NB4 (cell line): ENCODE measurements around the gene ASB16.
"Not testable (repeated sequence)": the region's sequence is repeated elsewhere in the genome, so short reads cannot be mapped to it uniquely, and the experiment has no call there.

Source experiments
- DNase-seq: peaks from one replicate; pipeline ENCODE4 v3.0.0; 2010; ENCODE audit warnings: low read depth
- H3K4me3 ChIP-seq: one replicate; pipeline ENCODE4 v1.5.1; 2011; ENCODE audit warnings: mild to moderate bottlenecking, low read depth, low read length, moderate library complexity
- CTCF ChIP-seq: IDR thresholded peaks from one replicate; pipeline ENCODE4 v1.5.1; 2012; ENCODE audit warnings: low read depth, low read length
- MAX ChIP-seq: IDR thresholded peaks from 2 replicates; pipeline ENCODE4 v1.6.1; 2011; ENCODE audit warnings: low read depth, low read length
- MYC ChIP-seq: IDR thresholded peaks from 2 replicates; pipeline ENCODE4 v1.6.1; 2011; ENCODE audit warnings: low read depth, low read length
- POLR2A ChIP-seq: IDR thresholded peaks from 2 replicates; pipeline ENCODE4 v1.6.1; 2011; ENCODE audit warnings: mild to moderate bottlenecking; ENCODE audit not compliant: insufficient read length; ENCODE audit errors: extremely low read depth

The ASB16 gene

GRCh38 chr17:44124118-44124438 is 46.4 kb upstream of the ASB16 start:
- H3K4me3 ChIP-seq, result peak overlapping the region; percentile 74
- no peak for DNase-seq
- TF ChIP-seq MAX (no peak), MYC (no peak), CTCF (no peak), POLR2A (no peak)

- TF ChIP-seq POLR2A (no peak), CTCF (no peak), MYC (no peak), MAX (no peak)
- no peak for DNase-seq
- H3K4me3 ChIP-seq, result no peak overlapping the region
Measured at GRCh38 chr17:44128383-44128782, 42.1 kb upstream of the ASB16 start.

- no peak for DNase-seq
- TF ChIP-seq MAX, result no peak
- no peak for TF ChIP-seq CTCF
- no peak for TF ChIP-seq POLR2A
- no peak for TF ChIP-seq MYC
- H3K4me3 ChIP-seq, result no peak overlapping the region
Measured at GRCh38 chr17:44130693-44131349, 39.7 kb upstream of the ASB16 start.

GRCh38 chr17:44131372-44131771 is 39.1 kb upstream of the ASB16 start:
- not testable (repeated sequence) for H3K4me3 ChIP-seq, DNase-seq

- TF ChIP-seq POLR2A (no peak), MYC (no peak), MAX (no peak), CTCF (no peak)
Measured at GRCh38 chr17:44132275-44132821, 38.2 kb upstream of the ASB16 start.

GRCh38 chr17:44133918-44134476 is 36.5 kb upstream of the ASB16 start:
- no peak overlapping the region for H3K4me3 ChIP-seq
- TF ChIP-seq CTCF (no peak), POLR2A (no peak), MYC (no peak), MAX (no peak)
- DNase-seq, result no peak

More at GRCh38 chr17:44132275-44132821, 38.2 kb upstream of the ASB16 start:
- H3K4me3 ChIP-seq, result no peak overlapping the region
- no peak for DNase-seq
